Right hindlimb (tissue), 1 donor: Measurements from ENCODE around the gene CREB3L4.
"Not testable (repeated sequence)": the region's sequence is repeated elsewhere in the genome, so short reads cannot be mapped to it uniquely, and the experiment has no call there.

ENCODE experiments used
- DNase-seq: peaks from one replicate; pipeline ENCODE4 v3.0.0-alpha.2; 2018

Gene CREB3L4

DNA sequence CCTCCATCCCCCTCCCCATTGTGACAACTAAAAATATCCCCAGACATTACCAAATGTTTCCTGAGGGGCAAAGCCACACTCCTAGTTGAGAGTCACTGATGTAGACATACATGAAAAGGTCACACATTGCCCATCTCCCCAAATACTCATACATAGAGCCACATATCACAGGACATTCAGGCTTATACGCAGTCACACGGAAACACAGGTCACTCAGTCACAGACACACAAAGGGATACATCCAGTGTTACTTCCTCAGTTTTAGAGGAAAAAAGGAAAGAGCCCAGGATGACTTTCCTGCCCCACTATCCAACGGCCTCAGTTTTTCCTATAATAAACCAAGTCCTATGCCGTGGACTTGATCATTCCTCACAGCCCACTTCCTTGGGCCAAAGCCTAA, 6.3 kb upstream of the CREB3L4 start:
- no peak for DNase-seq

GRCh38 chr1:153962088-153963029, 5.3 kb upstream of the CREB3L4 start:
- no peak for DNase-seq

GRCh38 chr1:153963030-153963849, 4.5 kb upstream of the CREB3L4 start, which contains the start of gene SLC39A1:
Gene SLC39A1, minus strand, starts transcription at chr1:153963537. Its CDS starts 822 bp downstream, at chr1:153962715.
- peak; percentile 99 for DNase-seq

GRCh38 chr1:153963850-153964331, 3.8 kb upstream of the CREB3L4 start:
- DNase-seq, result peak; percentile 62

DNA sequence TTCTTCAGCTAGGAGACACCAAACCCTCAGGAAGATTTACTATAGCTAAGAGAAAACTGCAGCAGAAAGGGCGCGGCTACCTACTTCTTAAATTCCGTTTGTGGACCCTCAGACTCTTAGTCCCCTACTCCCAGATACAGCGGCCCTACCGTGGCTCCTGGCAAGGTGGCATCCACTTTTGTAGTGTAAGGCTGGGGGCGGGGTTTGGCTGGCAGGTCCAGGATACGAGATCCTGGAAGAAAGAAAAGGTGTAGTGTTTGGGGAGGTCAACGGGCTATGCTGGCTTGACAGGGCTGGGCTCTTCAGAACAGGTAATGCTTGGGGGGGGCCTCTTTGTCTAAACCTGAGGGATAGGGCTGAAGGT, 280 bp downstream of the CREB3L4 start:
- no peak for DNase-seq

GRCh38 chr1:153968408-153968807, 706 bp downstream of the CREB3L4 start:
- peak; percentile 46 for DNase-seq

DNA sequence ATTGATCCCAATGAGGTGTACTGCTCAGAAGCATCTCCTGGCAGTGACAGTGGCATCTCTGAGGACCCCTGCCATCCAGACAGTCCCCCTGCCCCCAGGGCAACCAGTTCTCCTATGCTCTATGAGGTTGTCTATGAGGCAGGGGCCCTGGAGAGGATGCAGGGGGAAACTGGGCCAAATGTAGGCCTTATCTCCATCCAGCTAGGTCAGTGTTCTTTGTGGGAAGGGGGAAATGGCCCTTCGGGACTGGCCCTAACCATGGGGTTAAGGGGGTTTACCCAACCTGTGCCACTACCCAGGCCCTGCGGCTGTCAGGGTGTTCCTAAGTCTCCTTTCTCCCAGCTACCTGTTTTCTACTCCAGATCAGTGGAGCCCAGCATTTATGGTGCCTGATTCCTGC, 1.3 kb downstream of the CREB3L4 start:
- DNase-seq, result no peak

- no peak for DNase-seq
These were observed 2.6 kb downstream of the CREB3L4 start for GRCh38 chr1:153970346-153970745.

DNA sequence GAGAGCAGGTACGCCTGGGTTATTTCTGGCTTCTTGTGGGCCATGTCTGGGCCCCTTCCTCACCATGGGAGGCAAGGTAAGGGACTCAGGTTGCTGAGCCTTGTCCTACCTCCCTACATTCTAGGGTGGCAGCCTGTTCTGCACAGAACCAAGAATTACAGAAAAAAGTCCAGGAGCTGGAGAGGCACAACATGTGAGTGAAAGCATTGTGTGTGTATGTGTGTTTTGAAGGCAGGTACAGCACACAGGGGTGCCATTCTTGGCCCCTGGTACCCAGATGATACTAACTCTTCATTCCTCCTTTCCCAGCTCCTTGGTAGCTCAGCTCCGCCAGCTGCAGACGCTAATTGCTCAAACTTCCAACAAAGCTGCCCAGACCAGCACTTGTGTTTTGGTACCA, 5.4 kb downstream of the CREB3L4 start:
- DNase-seq, result no peak

GRCh38 chr1:153973525-153973924, 5.8 kb downstream of the CREB3L4 start:
- DNase-seq, result no peak

DNA sequence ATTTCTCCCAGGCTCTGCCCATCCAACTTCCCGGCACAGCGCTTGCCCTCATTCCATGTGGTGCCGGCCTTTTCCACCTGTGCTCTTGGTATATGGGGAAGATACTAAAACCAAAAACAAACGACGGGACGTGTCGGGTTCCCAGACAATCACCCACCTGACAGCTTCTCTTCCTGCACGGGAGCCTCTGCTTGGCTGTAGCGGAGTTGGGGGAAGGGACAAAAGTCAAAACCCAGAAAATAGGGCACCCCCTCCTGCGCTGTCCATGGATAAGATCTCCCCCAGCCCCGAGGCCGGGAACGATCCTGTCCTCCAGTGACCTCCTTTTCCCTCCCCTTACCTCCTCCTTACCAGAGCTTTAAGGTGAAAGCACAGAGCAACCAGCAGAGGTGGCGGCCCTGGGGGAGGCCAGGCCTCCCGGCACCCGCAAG, 9.1 kb downstream of the CREB3L4 start:
- no peak for DNase-seq

GRCh38 chr1:153977250-153978240, 9.8 kb downstream of the CREB3L4 start, which contains the start of gene JTB:
Gene JTB, minus strand, starts transcription at chr1:153977674. Its CDS starts 422 bp downstream, at chr1:153977252.
- DNase-seq, result peak; percentile 91

- no peak for DNase-seq
These were observed 10.7 kb downstream of the CREB3L4 start for GRCh38 chr1:153978274-153978909.

DNA sequence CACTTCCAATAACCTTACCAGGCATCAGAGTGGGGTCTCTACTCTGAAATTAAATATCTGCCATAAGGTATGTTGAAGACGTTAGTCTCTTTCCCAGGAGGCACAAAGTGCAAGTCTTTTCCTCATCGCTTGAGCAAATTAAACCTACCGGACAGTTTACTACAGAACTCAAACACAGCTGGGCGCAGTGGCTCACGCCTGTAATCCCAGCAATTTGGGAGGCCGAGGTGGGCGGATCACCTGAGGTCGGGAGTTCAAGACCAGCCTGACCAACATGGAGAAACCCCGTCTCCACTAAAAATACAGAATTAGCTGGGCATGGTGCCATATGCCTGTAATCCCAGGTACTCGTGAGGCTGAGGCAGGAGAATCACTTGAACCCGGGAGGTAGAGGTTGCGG, 11.4 kb downstream of the CREB3L4 start:
- not testable (repeated sequence) for DNase-seq

DNA sequence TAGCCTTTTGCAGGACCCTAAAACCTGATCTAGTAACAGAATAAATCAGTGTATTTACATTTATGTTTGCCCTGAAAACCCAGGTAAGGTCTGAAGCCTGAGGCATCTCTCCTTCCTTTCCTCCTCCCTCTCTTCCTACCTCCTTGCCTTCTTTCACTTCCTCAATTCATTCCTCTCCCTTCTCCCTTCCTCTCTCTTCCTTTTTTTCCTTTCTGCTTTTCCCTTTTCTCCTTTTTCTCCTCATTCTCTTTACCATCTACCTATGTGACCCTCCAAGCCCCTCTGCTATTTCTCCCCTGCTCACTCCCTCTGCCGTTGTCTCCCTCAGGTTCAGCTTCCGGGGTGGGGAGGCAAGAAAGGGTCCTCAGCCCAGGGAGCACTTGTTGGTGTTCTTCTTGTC, 14.0 kb downstream of the CREB3L4 start:
- not testable (repeated sequence) for DNase-seq

GRCh38 chr1:153984123-153984894, 16.6 kb downstream of the CREB3L4 start:
- no peak for DNase-seq

DNA sequence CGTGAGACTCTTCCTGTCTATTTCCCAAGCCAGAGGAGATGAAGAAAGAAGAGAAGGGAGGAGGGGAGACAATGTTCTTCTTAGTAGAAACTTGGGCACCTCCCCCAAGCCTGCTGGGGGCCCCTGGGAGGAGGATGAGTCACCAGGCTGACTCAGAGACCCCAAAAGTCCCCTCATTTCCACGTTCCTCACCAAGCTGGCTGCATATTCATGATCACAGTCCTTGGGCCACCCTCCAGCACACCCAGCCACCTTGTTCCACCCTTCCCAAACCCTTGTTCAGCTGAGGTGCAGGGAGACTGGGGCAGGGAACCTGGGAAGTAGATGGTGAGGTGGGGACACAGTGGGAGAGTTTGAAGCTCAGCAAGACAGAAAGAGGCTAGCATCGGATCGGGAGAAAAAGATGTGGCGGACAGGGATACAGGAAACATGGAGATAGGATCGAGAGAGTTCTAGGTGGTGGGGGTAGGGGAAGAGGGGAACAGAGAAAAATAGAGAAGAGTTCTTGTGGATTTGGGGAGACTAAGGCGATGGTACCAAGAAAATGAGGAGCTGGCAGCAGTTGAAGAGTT, 17.7 kb downstream of the CREB3L4 start:
- DNase-seq, result peak; percentile 52

DNA sequence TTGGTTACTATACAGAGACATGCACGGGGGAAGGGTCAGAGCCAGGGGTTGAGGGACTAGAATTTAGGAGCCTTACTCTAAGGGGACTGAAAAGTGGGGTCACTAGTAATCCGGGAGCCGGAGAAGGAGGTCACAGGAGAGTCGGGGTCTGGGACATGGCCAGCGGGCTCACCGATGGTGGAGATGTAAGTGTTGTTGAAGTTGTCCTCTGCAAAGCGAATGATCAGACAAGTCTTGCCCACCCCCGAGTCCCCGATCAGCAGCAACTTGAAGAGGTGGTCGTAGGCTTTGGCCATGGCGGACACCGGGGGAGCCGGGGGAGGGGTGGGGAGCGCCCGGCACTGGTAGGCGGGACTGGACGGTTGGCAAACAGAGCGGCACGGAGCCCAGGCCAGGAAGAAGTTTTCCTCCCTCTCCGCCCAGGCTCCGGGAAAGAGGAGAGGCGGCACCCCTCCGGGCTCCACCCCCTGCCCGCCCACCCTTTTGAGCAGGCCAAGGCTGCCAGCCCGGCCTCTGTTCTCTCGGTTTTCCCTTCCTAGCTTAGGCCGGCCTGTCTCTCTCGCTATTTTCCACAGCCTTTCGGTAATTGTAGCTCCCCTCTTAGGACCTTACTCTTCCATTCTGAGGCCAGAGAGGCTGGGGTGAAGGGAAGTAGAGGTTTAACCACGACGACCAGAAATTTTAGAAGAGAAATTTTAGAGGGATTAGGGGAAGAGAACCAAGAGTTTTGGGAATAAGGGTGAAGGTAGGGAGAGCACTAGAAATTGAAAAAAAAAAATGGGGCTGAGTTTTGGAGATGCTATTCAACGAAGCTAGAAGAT, 18.4 kb downstream of the CREB3L4 start, which contains the start of gene RAB13:
Gene RAB13, minus strand, starts transcription at position 399 of the 821 bp plus-strand sequence. Its CDS starts 103 bp downstream, at position 296.
- DNase-seq, result peak; percentile 95

GRCh38 chr1:153987621-153988020, 19.9 kb downstream of the CREB3L4 start:
- no peak for DNase-seq
